ENCODE data around the gene MCHR2. TPM values are rescaled to one million over a fixed set of nuclear protein-coding genes. Genes with fewer than 3 reads are reported as not detected.

MCHR2 gene
- total RNA-seq, 1 experiment from 2014 or later: not detected

GRCh38 chr6:99882128-99882702 lies 111.8 kb downstream of the MCHR2 start:
- no peak overlapping the region for H3K27ac ChIP-seq (ENCODE audit: low read depth, low read length)
- H3K4me1 ChIP-seq (ENCODE audit: control insufficient read depth in 1 of 2, insufficient read depth in 2 of 2, low read length in 2 of 2): no peaks in the 10 kb centered on the region
- H3K9ac ChIP-seq (ENCODE audit: low read length): no peak overlapping the region
- no peak for TF ChIP-seq CTCF (IDR thresholded peaks at IDR 0.05 in 2 of 3, conservative IDR thresholded peaks at IDR 0.05 in 1 of 3; ENCODE audit: borderline replicate concordance in 1 of 3, insufficient read depth in 1 of 3, low read depth in 2 of 3, low read length in 2 of 3)
- no peak for TF ChIP-seq POLR2AphosphoS5 (IDR thresholded peaks at IDR 0.05; ENCODE audit: low read depth, low read length)
- TF ChIP-seq EZH2 (IDR thresholded peaks at IDR 0.05): no peak
- TF ChIP-seq, protein P1, sequence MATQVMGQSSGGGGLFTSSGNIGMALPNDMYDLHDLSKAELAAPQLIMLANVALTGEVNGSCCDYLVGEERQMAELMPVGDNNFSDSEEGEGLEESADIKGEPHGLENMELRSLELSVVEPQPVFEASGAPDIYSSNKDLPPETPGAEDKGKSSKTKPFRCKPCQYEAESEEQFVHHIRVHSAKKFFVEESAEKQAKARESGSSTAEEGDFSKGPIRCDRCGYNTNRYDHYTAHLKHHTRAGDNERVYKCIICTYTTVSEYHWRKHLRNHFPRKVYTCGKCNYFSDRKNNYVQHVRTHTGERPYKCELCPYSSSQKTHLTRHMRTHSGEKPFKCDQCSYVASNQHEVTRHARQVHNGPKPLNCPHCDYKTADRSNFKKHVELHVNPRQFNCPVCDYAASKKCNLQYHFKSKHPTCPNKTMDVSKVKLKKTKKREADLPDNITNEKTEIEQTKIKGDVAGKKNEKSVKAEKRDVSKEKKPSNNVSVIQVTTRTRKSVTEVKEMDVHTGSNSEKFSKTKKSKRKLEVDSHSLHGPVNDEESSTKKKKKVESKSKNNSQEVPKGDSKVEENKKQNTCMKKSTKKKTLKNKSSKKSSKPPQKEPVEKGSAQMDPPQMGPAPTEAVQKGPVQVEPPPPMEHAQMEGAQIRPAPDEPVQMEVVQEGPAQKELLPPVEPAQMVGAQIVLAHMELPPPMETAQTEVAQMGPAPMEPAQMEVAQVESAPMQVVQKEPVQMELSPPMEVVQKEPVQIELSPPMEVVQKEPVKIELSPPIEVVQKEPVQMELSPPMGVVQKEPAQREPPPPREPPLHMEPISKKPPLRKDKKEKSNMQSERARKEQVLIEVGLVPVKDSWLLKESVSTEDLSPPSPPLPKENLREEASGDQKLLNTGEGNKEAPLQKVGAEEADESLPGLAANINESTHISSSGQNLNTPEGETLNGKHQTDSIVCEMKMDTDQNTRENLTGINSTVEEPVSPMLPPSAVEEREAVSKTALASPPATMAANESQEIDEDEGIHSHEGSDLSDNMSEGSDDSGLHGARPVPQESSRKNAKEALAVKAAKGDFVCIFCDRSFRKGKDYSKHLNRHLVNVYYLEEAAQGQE (IDR thresholded peaks at IDR 0.05; ENCODE audit: low read depth): no peak
- no peak for TF ChIP-seq CBX3 (IDR thresholded peaks at IDR 0.05; ENCODE audit: low read depth)
- TF ChIP-seq ELF1 (IDR thresholded peaks at IDR 0.05; ENCODE audit: borderline replicate concordance, low read depth): no peak
- no peak for TF ChIP-seq POLR2A (IDR thresholded peaks at IDR 0.05; ENCODE audit: borderline replicate concordance, extremely low read depth, insufficient read depth, insufficient read length)
- TF ChIP-seq YY1 (IDR thresholded peaks at IDR 0.05; ENCODE audit: extremely low read depth, insufficient replicate concordance, low read depth, low read length): no peak
- TF ChIP-seq EZH2phosphoT487 (IDR thresholded peaks at IDR 0.05; ENCODE audit: borderline replicate concordance): no peak
- no peak for TF ChIP-seq FOSL1 (IDR thresholded peaks at IDR 0.05; ENCODE audit: low read depth)
- no peak for TF ChIP-seq ZNF274 (IDR thresholded peaks at IDR 0.05; ENCODE audit: low read depth, low read length)
- TF ChIP-seq EGR1 (IDR thresholded peaks at IDR 0.05; ENCODE audit: low read depth): no peak
- H3K9me3 ChIP-seq (ENCODE audit: control insufficient read depth in 1 of 2, insufficient read depth in 1 of 2, low read depth in 1 of 2, low read length in 2 of 2): no peaks in the 10 kb centered on the region
- no peak overlapping the region for H3K4me3 ChIP-seq (replicated peaks in 1 of 2; ENCODE audit: low read depth in 1 of 2, low read length in 2 of 2)
- H3K36me3 ChIP-seq (ENCODE audit: control insufficient read depth in 1 of 2, insufficient read depth in 2 of 2, low read length in 2 of 2): no peaks in the 10 kb centered on the region
- no peaks in the 10 kb centered on the region for H3K27me3 ChIP-seq (ENCODE audit: insufficient read depth, low read length)
- intact Hi-C loops (cut with micrococcal nuclease): no loop called here
- ChIA-PET POLR2A (no interaction called here), RAD21 (ENCODE audit: low non-redundant PET in 1 of 2, low total read pairs in 2 of 2, uncharacterized antibody in 2 of 2, unreplicated experiment in 2 of 2) (no interaction called here), CTCF (interaction anchor here (0.7 kb wide), 1 partner anchor 14 kb away, joined by 4 read pairs; no protein-coding TSS in a partner anchor)
- H3K9me2 ChIP-seq (ENCODE audit: insufficient read depth): no peaks in the 10 kb centered on the region
- no peak for ATAC-seq
- no peaks in the 10 kb centered on the region for H4K20me1 ChIP-seq (ENCODE audit: insufficient read depth)
- no peak overlapping the region for H2AFZ ChIP-seq (ENCODE audit: low read depth, low read length, poor library complexity, severe bottlenecking)
- DNase-seq (ENCODE audit: low read depth, low spot score): no peak
- no peak overlapping the region for H3K4me2 ChIP-seq (ENCODE audit: low read length)
- no peaks in the 10 kb centered on the region for H3K79me2 ChIP-seq (ENCODE audit: insufficient read depth, low read length)
- no TSS peak for BruUV-seq (replicated peaks)
